ENCODE results near the gene STAM2.
"Not testable (repeated sequence)": the region's sequence is repeated elsewhere in the genome, so short reads cannot be mapped to it uniquely, and the experiment has no call there.

Gene STAM2

GRCh38 chr2:152100961-152101360, 74.6 kb downstream of the STAM2 start:
- DNase-seq = no peak

- no peak for DNase-seq
These were observed 76.1 kb downstream of the STAM2 start for GRCh38 chr2:152099367-152100050.

GRCh38 chr2:152098496-152099366, 76.8 kb downstream of the STAM2 start, which contains the start of gene CACNB4:
Gene CACNB4, minus strand, starts transcription at chr2:152099044.
- no peak for DNase-seq

- DNase-seq = no peak
These were observed 77.6 kb downstream of the STAM2 start for GRCh38 chr2:152097801-152098495.

GRCh38 chr2:152097290-152097800, 78.2 kb downstream of the STAM2 start:
- no peak for DNase-seq

- DNase-seq = no peak
These were observed 80.4 kb downstream of the STAM2 start for GRCh38 chr2:152095146-152095545.

- DNase-seq = no peak
These were observed 81.5 kb downstream of the STAM2 start for GRCh38 chr2:152094014-152094413.

- DNase-seq = no peak
These were observed 82.1 kb downstream of the STAM2 start for GRCh38 chr2:152093464-152093863.

- DNase-seq = no peak
These were observed 83.5 kb downstream of the STAM2 start for GRCh38 chr2:152092095-152092494.

GRCh38 chr2:152090726-152091125, 84.8 kb downstream of the STAM2 start:
- DNase-seq = not testable (repeated sequence)

GRCh38 chr2:152089238-152089637, 86.3 kb downstream of the STAM2 start:
- DNase-seq = no peak

GRCh38 chr2:152088006-152088405, 87.6 kb downstream of the STAM2 start:
- no peak for DNase-seq

- DNase-seq = no peak
These were observed 89.3 kb downstream of the STAM2 start for GRCh38 chr2:152086231-152086630.

- no peak for DNase-seq
These were observed 91.5 kb downstream of the STAM2 start for GRCh38 chr2:152084076-152084475.

- DNase-seq = no peak
These were observed 92.2 kb downstream of the STAM2 start for GRCh38 chr2:152083202-152083875.

- DNase-seq = no peak
These were observed 96.9 kb downstream of the STAM2 start for GRCh38 chr2:152078662-152079061.

- no peak for DNase-seq
These were observed 97.5 kb downstream of the STAM2 start for GRCh38 chr2:152078023-152078422.

- DNase-seq = no peak
These were observed 100.0 kb downstream of the STAM2 start for GRCh38 chr2:152075461-152076050.

- no peak for DNase-seq
These were observed 103.6 kb downstream of the STAM2 start for GRCh38 chr2:152072011-152072410.

GRCh38 chr2:152071518-152071917, 104.0 kb downstream of the STAM2 start:
- DNase-seq = no peak

- DNase-seq = no peak
These were observed 104.5 kb downstream of the STAM2 start for GRCh38 chr2:152071092-152071491.

- DNase-seq = no peak
These were observed 107.3 kb downstream of the STAM2 start for GRCh38 chr2:152068226-152068625.

Measured in kidney glomerular epithelial cell (primary cell).